Panc1 (cell line): ENCODE measurements around the gene PUSL1. TPM values are rescaled to one million over a fixed set of nuclear protein-coding genes. Genes with fewer than 3 reads are reported as not detected.

Experiments
- ATAC-seq: fragments of 200-7000 bp; cut with Tn5 transposase; 2 replicates; pipeline ENCODE4 v1.9.1; 2020; ENCODE audit warnings: mild to moderate bottlenecking, moderate library complexity
- BruUV-seq: library from RNA; stranded (reverse); fragments of 400-500 nt; replicated peaks from 2 replicates; lab custom pipeline; 2021; lab: Mats Ljungman, UMichigan
- CTCF ChIA-PET: fragments of 300-600 bp; sonication (Branson Sonifier 250); formaldehyde crosslinking; loops from one replicate; lab custom pipeline; 2022; ENCODE audit warnings: antibody characterized with exemption; lab: Charles Lee
- POLR2A ChIA-PET: fragments of 300-600 bp; sonication (Branson Sonifier 250); formaldehyde crosslinking; loops from one replicate; lab custom pipeline; 2022; ENCODE audit warnings: antibody characterized with exemption; lab: Charles Lee
- DNase-seq: peaks from one replicate; pipeline ENCODE4 v3.0.0-alpha.2; 2010; ENCODE audit warnings: low read depth, low spot score
- H3K27ac ChIP-seq: 2 replicates; pipeline ENCODE4 v1.5.1; 2011; ENCODE audit warnings: mild to moderate bottlenecking, low read length, inconsistent platforms
- H3K27me3 ChIP-seq: fragments of 200-500 bp; sonication (Bioruptor generic); 2 replicates; pipeline ENCODE4 v1.6.0; 2014; ENCODE audit warnings: low read length, inconsistent platforms; ENCODE audit not compliant: control insufficient read depth, insufficient read depth
- H3K36me3 ChIP-seq: fragments of 200-500 bp; sonication (Bioruptor generic); 2 replicates; pipeline ENCODE4 v1.5.1; 2014; ENCODE audit warnings: inconsistent platforms, mild to moderate bottlenecking, low read length, moderate library complexity; ENCODE audit not compliant: control insufficient read depth, insufficient read depth
- H3K4me1 ChIP-seq: 2 replicates; pipeline ENCODE4 v1.5.1; 2011; ENCODE audit warnings: inconsistent platforms, mild to moderate bottlenecking, low read length, moderate library complexity; ENCODE audit not compliant: control insufficient read depth, insufficient read depth
- H3K4me3 ChIP-seq, 2 experiments: 2 replicates each; pipeline ENCODE4 v1.5.1; 2011 to 2012; ENCODE audit warnings: low read depth in 2 of 2, low read length in 2 of 2, mild to moderate bottlenecking in 2 of 2, inconsistent platforms in 1 of 2, moderate library complexity in 1 of 2
- H3K9me3 ChIP-seq: fragments of 200-500 bp; sonication (Bioruptor generic); 2 replicates; pipeline ENCODE4 v1.5.1; 2014; ENCODE audit warnings: low read depth, mild to moderate bottlenecking, inconsistent platforms, low read length, moderate library complexity; ENCODE audit not compliant: control insufficient read depth, insufficient read depth
- CTCF ChIP-seq: fragments of 450-650 bp; IDR thresholded peaks from 2 replicates; pipeline ENCODE4 v1.5.1; 2017; ENCODE audit warnings: mild to moderate bottlenecking
- POLR2AphosphoS5 ChIP-seq: IDR thresholded peaks from 2 replicates; pipeline ENCODE4 v1.6.1; 2012; ENCODE audit warnings: mild to moderate bottlenecking, low read depth, low read length, moderate library complexity
- REST ChIP-seq, 2 experiments: IDR thresholded peaks; 2 replicates each; pipeline ENCODE4 v1.6.1; 2011 to 2012; ENCODE audit warnings: low read depth in 2 of 2, control low read depth in 1 of 2, low read length in 1 of 2, mild to moderate bottlenecking in 1 of 2, moderate library complexity in 1 of 2; ENCODE audit not compliant: insufficient read depth in 1 of 2
- SIN3A ChIP-seq: IDR thresholded peaks from 2 replicates; pipeline ENCODE4 v1.6.1; 2012; ENCODE audit warnings: low read depth, mild to moderate bottlenecking, low read length, moderate library complexity, borderline replicate concordance; ENCODE audit not compliant: insufficient read depth
- TCF7L2 ChIP-seq: IDR thresholded peaks from 2 replicates; pipeline ENCODE4 v1.6.1; 2011; ENCODE audit warnings: mild to moderate bottlenecking, low read depth, low read length, inconsistent platforms
- in situ Hi-C: cut with HindIII; loops from 2 replicates; pipeline ENCODE4 v1.10.0; 2016; ENCODE audit warnings: low sequenced_read_pairs, low pct_unique_long_range_greater_than_20kb
- intact Hi-C: fragments of 100-400 bp; cut with micrococcal nuclease; formaldehyde crosslinking; loops from one replicate; pipeline ENCODE4 v1.10.0; 2022; ENCODE audit not compliant: unreplicated experiment
- total RNA-seq: library from RNA; stranded (reverse); gene quantifications from one replicate; pipeline ENCODE4 v1.2.1, GENCODE V29; 2021; ENCODE audit not compliant: unreplicated experiment

Gene PUSL1
- total RNA-seq, 1 experiment from 2014 or later = 46.9 TPM

DNA sequence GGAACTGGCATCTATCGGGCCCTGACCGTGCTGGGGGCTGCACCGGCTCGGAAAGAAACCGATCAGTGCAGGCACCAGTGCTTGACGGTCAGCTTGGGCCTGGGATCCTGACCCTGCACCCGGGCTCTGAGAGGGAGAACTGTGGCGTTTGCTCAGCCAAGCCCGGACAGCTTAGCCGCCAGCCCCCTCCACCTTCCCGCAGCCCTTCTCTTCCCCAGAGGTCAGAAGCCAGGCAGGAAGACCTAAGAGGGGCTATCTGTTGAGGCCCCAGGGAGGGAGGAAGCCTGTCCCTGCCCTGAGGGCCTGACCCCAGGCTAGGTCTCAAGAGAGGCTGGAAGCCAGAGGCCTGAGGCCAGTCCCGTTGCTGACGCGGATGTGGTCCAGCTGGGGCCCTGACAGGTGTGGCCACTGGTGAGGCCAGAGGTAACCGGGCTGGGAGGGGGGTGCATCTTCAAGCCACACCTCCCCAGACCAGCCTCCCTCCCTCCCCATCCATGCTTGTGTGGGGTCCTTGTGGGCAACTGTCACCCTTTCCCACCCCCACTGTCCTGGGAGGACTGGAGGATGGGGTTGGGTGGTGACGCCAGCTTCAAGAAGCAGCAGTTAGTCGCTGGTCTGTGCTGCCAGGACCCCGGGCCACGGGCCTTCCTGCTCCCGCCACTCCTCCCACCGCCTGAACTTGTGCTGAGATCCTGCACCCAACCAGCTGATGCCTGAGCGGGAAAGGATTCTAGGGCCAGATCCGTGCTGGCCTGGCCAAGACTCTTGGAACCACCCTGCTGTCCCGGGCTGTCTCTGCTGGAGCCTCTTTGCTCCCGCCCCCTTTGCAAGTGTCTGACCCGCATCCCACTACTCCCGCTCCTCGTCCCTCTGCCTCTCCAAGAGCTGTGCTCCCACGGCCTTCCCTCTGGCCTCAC is 43.4 kb downstream of the PUSL1 start:
- TF ChIP-seq SIN3A = 0 out of 2 replicates have a peak, but pooled peaks have one; percentile 47
- peak; percentile 58; the same call in 1 of the 2 replicates for TF ChIP-seq POLR2AphosphoS5
- no peak for TF ChIP-seq CTCF
- Histone ChIP-seq H3K4me3 (peak overlapping the region; percentile 7 to 28; a peak in 3 of 4 replicates), H3K4me1 (peaks cover 36% of the 10 kb centered on the region), H3K9me3 (no peaks in the 10 kb centered on the region), H3K27ac (peak overlapping the region; percentile 85), H3K36me3 (no peaks in the 10 kb centered on the region; the same call in 1 of the 2 replicates), H3K27me3 (no peaks in the 10 kb centered on the region)
- BruUV-seq = no TSS peak
- intact Hi-C loops (no loop called here), in situ Hi-C loops (no loop called here)
- CTCF ChIA-PET = no interaction called here
- POLR2A ChIA-PET = no interaction called here
- no peak for DNase-seq
- ATAC-seq = peak; percentile 19

DNA sequence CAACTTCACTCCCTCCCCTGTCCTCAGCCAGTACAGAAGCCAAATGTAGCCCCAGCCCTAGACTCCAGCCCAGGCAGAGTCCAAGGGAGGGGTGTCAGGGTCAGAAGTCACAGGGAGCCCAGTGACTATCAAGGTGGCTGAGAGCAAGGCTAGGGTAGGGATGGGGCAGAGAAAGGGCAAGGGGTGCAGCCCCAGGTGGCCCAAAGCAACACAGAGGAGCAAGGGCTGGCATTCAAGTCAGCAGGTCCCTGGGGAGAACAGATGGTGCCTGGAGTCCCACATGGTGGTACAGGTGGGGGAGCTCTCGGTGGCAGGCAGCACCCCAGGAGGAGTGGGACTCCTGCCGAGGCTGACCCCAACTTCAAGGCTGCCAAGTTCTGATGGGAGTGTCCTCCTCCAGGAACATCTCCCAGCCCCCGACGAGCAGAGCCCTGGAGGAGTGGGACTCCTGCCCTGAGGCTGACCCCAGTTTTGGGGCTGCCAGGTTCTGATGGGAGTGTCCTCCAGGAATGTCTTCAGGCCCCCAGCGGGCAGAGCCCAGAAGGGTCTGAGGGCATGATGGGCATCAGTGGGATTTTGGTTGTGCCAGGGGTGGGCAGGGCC is 44.5 kb downstream of the PUSL1 start:
- BruUV-seq = TSS peak; percentile 80
- ChIA-PET CTCF (no interaction called here), POLR2A (no interaction called here)
- intact Hi-C loops (no loop called here), in situ Hi-C loops (no loop called here)
- ATAC-seq (no peak), DNase-seq (no peak)
- H3K9me3 ChIP-seq = no peaks in the 10 kb centered on the region
- H3K4me1 ChIP-seq = peaks cover 41% of the 10 kb centered on the region
- H3K4me3 ChIP-seq = no peak overlapping the region
- H3K36me3 ChIP-seq = no peaks in the 10 kb centered on the region; the same call in 1 of the 2 replicates
- peak overlapping the region; percentile 85 for H3K27ac ChIP-seq
- no peak for TF ChIP-seq CTCF
- TF ChIP-seq TCF7L2 = no peak
- no peak for TF ChIP-seq REST (IDR thresholded peaks at IDR 0.05; ENCODE audit: insufficient read depth in 1 of 2, low read depth in 2 of 2, low read length in 1 of 2)
- TF ChIP-seq POLR2AphosphoS5 = no peak; the same call in 1 of the 2 replicates
- TF ChIP-seq SIN3A = no peak
- H3K27me3 ChIP-seq = no peaks in the 10 kb centered on the region
